Measurements from ENCODE around the gene IZUMO1R. TPM values are rescaled to one million over a fixed set of nuclear protein-coding genes. Genes with fewer than 3 reads are reported as not detected.
"Not testable (repeated sequence)": the region's sequence is repeated elsewhere in the genome, so short reads cannot be mapped to it uniquely, and the experiment has no call there.

Gene IZUMO1R
- total RNA-seq, 2 donors from 2014 or later = not detected

DNA sequence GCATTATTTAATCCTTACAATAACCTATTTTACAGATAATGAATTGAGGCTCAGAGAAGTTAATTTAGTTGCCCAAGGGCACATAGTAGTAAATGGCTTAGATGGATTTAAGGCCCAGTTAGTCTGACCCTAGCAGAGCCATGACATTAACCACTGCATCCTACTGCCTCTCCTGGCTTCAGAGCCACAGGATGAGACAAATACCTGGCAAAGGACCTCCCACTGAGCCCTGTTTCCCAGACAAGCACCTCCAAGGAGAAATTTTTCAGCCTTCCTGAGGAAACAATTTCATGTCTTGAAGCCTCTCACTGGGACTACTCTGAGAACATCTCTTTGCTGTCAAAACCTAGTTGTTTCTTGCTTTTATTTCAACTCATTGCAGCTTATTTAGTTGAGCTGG is 28.4 kb downstream of the IZUMO1R start:
- no peak overlapping the region for H3K4me3 ChIP-seq
- TF ChIP-seq, protein P1, sequence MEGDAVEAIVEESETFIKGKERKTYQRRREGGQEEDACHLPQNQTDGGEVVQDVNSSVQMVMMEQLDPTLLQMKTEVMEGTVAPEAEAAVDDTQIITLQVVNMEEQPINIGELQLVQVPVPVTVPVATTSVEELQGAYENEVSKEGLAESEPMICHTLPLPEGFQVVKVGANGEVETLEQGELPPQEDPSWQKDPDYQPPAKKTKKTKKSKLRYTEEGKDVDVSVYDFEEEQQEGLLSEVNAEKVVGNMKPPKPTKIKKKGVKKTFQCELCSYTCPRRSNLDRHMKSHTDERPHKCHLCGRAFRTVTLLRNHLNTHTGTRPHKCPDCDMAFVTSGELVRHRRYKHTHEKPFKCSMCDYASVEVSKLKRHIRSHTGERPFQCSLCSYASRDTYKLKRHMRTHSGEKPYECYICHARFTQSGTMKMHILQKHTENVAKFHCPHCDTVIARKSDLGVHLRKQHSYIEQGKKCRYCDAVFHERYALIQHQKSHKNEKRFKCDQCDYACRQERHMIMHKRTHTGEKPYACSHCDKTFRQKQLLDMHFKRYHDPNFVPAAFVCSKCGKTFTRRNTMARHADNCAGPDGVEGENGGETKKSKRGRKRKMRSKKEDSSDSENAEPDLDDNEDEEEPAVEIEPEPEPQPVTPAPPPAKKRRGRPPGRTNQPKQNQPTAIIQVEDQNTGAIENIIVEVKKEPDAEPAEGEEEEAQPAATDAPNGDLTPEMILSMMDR (IDR thresholded peaks at IDR 0.05) = no peak
- H3K4me1 ChIP-seq (ENCODE audit: control insufficient read depth in 1 of 2, low read depth in 2 of 2) = peaks cover 0 to 8% of the 10 kb centered on the region in 2 donors
- no peaks in the 10 kb centered on the region for H3K27me3 ChIP-seq (replicated peaks; ENCODE audit: insufficient read depth)
- H3K27ac ChIP-seq = no peak overlapping the region
- no peaks in the 10 kb centered on the region for H3K9me3 ChIP-seq
- H3K36me3 ChIP-seq = no peaks in the 10 kb centered on the region
- ATAC-seq (ENCODE audit: insufficient number of reproducible peaks, low FRiP score, low read depth) (no peak), DNase-seq (ENCODE audit: low spot score) (no peak)

DNA sequence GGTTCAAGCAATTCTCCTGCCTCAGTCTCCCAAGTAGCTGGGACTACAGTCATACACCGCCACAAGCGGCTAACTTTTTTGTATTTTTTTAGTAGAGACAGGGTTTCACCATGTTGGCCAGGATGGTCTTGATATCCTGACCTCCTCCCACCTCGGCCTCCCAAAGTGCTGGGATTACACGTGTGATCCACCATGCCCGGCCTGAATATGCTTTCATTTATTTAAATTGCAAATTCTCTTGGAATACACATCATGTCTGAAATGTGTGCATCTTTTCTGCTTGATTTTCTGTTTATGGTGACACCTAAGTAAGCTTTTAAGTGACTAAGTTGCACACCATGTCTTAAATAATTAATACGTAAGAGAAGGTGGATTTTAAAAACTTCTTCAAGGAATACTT is 31.7 kb downstream of the IZUMO1R start:
- Histone ChIP-seq H3K36me3 (no peaks in the 10 kb centered on the region), H3K27me3 (replicated peaks; ENCODE audit: insufficient read depth) (no peaks in the 10 kb centered on the region), H3K4me1 (ENCODE audit: control insufficient read depth in 1 of 2, low read depth in 2 of 2) (peaks cover 0 to 4% of the 10 kb centered on the region in 2 donors), H3K27ac (no peak overlapping the region), H3K9me3 (no peaks in the 10 kb centered on the region), H3K4me3 (no peak overlapping the region)
- no peak for ATAC-seq (ENCODE audit: insufficient number of reproducible peaks, low FRiP score, low read depth)
- TF ChIP-seq, protein P1 (IDR thresholded peaks at IDR 0.05) = no peak
- no peak for DNase-seq (ENCODE audit: low spot score)

DNA sequence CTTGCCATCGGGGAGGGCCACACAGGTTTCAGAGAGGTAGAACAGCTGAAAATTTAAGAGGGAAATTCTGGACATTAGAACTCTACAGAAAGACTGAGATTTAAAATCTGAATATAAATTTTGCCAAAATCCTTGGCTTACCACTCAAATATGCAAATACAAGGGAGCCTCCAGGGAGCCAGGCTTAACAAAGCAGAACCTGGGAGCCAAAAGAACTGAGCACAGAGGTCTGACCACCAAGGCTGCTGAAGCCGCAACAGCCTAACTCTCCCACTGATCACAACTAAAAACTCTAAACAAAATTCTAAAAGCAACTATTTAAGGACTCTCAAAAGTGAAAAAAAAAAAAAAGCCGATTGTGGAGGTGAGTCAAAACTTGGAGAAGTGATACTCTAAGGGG is 34.3 kb downstream of the IZUMO1R start:
- Histone ChIP-seq H3K27me3 (replicated peaks; ENCODE audit: insufficient read depth) (no peaks in the 10 kb centered on the region), H3K27ac (no peak overlapping the region), H3K4me3 (no peak overlapping the region), H3K9me3 (no peaks in the 10 kb centered on the region), H3K4me1 (ENCODE audit: control insufficient read depth in 1 of 2, low read depth in 2 of 2) (no peaks in the 10 kb centered on the region), H3K36me3 (no peaks in the 10 kb centered on the region)
- no peak for ATAC-seq (ENCODE audit: insufficient number of reproducible peaks, low FRiP score, low read depth)
- no peak for DNase-seq (ENCODE audit: low spot score)
- TF ChIP-seq, protein P1 (IDR thresholded peaks at IDR 0.05) = no peak

DNA sequence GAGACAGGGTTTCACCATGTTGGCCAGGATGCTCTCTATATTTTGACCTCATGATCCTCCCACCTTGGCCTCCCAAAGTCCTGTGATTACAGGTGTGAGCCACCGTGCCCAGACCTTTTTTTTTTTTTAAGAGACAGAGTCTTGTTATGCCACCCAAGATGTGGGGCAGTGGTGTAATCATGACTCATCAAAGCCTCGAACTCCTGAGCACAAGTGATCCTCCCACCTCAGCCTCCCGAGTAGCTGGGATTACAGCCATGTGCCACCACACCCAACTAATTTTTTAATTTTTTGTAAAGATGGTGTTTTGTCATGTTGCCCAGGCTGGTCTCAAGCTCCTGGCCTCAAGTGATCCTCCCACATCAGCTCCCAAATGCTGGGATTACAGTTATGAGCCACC is 37.9 kb downstream of the IZUMO1R start:
- no peaks in the 10 kb centered on the region for H3K36me3 ChIP-seq
- H3K27me3 ChIP-seq (replicated peaks; ENCODE audit: insufficient read depth) = no peaks in the 10 kb centered on the region
- no peak for DNase-seq (ENCODE audit: low spot score)
- H3K9me3 ChIP-seq = no peaks in the 10 kb centered on the region
- no peaks in the 10 kb centered on the region for H3K4me1 ChIP-seq (ENCODE audit: control insufficient read depth in 1 of 2, low read depth in 2 of 2)
- no peak overlapping the region for H3K27ac ChIP-seq
- ATAC-seq (ENCODE audit: insufficient number of reproducible peaks, low FRiP score, low read depth) = no peak
- TF ChIP-seq, protein P1 (IDR thresholded peaks at IDR 0.05) = no peak
- H3K4me3 ChIP-seq = no peak overlapping the region

DNA sequence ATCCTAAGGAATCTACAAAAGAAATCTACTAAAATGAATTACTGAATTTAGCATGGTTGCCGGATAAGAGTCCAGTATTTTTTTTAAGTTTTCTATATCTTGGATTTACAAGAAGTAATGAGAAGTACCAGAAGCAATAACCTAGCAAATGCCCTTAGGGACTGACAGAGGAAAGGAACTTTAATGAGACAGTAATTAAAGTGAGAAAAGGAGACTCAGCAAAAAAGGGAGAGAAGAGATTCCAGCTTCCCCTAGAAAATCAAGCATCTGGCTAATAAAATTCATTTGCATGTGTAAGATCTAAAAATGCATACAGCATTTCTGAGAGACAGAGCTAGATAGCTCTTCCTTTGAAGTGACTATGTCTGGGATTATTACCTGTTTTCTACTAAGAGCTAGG is 39.1 kb downstream of the IZUMO1R start:
- Histone ChIP-seq H3K4me1 (ENCODE audit: control insufficient read depth in 1 of 2, low read depth in 2 of 2) (no peaks in the 10 kb centered on the region), H3K9me3 (no peaks in the 10 kb centered on the region)

DNA sequence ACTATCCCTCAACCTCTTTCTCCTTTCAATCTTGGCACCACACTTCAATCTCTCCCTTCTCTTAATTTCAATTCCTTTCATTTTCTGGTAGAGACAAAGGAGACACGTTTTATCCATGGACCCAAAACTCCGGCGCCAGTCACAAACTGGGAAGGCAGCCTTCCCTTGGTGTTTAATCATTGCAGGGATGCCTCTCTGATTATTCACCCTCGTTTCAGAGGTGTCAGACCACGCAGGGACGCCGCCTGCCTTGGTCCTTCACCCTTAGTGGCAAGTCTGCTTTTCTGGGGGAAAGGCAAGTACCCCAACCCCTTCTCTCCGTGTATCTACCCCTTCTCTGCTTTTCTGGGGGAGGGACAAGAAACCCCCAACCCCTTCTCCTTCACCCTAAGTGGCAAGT is 41.9 kb downstream of the IZUMO1R start:
- not testable (repeated sequence) for H3K4me3 ChIP-seq; H3K36me3 ChIP-seq; H3K27me3 ChIP-seq (replicated peaks; ENCODE audit: insufficient read depth); H3K27ac ChIP-seq; DNase-seq (ENCODE audit: low spot score); ATAC-seq (ENCODE audit: insufficient number of reproducible peaks, low FRiP score, low read depth); H3K4me1 ChIP-seq (ENCODE audit: control insufficient read depth in 1 of 2, low read depth in 2 of 2); H3K9me3 ChIP-seq

More for the DNA sequence above, 39.1 kb downstream of the IZUMO1R start:
- DNase-seq (ENCODE audit: low spot score) = no peak
- H3K36me3 ChIP-seq = no peaks in the 10 kb centered on the region
- H3K4me3 ChIP-seq = no peak overlapping the region
- no peak overlapping the region for H3K27ac ChIP-seq
- H3K27me3 ChIP-seq (replicated peaks; ENCODE audit: insufficient read depth) = no peaks in the 10 kb centered on the region
- TF ChIP-seq, protein P1 (IDR thresholded peaks at IDR 0.05) = no peak
- ATAC-seq (ENCODE audit: insufficient number of reproducible peaks, low FRiP score, low read depth) = no peak

DNA sequence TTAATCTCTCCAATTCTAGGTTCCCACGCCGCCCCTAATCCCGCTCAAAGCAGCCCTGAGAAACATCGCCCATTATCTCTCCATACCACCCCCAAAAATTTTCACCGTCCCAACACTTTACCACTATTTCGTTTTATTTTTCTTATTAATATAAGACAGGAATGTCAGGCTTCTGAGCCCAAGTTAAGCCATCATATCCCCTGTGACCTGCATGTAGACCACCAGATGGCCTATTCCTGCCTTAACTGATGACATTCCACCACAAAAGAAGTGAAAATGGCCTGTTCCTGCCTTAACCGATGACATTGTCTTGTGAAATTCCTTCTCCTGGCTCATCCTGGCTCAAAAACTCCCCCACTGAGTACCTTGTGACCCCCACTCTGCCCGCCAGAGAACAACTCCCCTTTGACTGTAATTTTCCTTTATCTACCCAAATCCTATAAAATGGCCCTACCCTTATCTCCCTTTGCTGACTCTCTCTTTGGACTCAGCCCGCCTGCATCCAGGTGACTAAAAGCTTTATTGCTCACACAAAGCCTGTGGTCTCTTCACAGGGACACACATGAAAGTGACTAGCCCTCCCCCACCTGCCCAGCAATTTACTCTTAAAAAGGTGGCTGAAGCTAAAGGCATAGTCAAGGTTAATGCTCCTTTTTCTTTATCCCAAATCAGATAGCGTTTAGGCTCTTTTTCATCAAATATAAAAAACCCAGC is 46.6 kb downstream of the IZUMO1R start:
- not testable (repeated sequence) for ATAC-seq (ENCODE audit: insufficient number of reproducible peaks, low FRiP score, low read depth); H3K27ac ChIP-seq; H3K27me3 ChIP-seq (replicated peaks; ENCODE audit: insufficient read depth); H3K36me3 ChIP-seq; H3K4me1 ChIP-seq (ENCODE audit: control insufficient read depth in 1 of 2, low read depth in 2 of 2); H3K9me3 ChIP-seq; H3K4me3 ChIP-seq; DNase-seq (ENCODE audit: low spot score)
